ENCODE measurements around the gene C19orf47.

Gene C19orf47

DNA sequence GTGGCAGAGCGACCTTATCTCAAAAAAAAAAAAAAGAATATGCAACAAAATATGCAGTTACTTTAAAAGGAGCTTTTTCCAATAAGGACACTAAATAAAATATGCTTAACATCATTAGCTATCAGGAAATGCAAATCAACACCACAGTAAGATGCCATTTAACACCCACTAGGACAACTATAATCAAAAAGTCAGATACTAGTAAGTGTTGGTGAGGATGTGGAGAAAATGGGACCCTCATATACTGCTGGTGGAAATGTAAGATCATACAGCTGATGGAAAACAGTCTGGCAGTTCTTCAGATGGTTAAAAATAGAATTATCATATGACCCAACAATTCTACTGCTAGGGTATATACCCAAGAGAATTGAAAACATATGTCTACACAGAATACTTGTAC, 38.5 kb downstream of the C19orf47 start:
- Histone ChIP-seq H3K27me3 (ENCODE audit: control insufficient read depth, insufficient read depth, low read length) (no peaks in the 10 kb centered on the region), H3K27ac (no peak overlapping the region), H3K36me3 (ENCODE audit: control insufficient read depth, insufficient read depth, low read length) (no peaks in the 10 kb centered on the region), H3K4me2 (ENCODE audit: low read length) (no peak overlapping the region), H3K4me3 (ENCODE audit: low read depth, low read length) (no peak overlapping the region), H3K9ac (no peak overlapping the region), H3K9me3 (ENCODE audit: control insufficient read depth, low read length) (no peaks in the 10 kb centered on the region), H3K4me1 (no peaks in the 10 kb centered on the region), H3K79me2 (peaks cover 2% of the 10 kb centered on the region), H2AFZ (no peak overlapping the region)
- TF ChIP-seq, protein P1, sequence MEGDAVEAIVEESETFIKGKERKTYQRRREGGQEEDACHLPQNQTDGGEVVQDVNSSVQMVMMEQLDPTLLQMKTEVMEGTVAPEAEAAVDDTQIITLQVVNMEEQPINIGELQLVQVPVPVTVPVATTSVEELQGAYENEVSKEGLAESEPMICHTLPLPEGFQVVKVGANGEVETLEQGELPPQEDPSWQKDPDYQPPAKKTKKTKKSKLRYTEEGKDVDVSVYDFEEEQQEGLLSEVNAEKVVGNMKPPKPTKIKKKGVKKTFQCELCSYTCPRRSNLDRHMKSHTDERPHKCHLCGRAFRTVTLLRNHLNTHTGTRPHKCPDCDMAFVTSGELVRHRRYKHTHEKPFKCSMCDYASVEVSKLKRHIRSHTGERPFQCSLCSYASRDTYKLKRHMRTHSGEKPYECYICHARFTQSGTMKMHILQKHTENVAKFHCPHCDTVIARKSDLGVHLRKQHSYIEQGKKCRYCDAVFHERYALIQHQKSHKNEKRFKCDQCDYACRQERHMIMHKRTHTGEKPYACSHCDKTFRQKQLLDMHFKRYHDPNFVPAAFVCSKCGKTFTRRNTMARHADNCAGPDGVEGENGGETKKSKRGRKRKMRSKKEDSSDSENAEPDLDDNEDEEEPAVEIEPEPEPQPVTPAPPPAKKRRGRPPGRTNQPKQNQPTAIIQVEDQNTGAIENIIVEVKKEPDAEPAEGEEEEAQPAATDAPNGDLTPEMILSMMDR (IDR thresholded peaks at IDR 0.05) = no peak

DNA sequence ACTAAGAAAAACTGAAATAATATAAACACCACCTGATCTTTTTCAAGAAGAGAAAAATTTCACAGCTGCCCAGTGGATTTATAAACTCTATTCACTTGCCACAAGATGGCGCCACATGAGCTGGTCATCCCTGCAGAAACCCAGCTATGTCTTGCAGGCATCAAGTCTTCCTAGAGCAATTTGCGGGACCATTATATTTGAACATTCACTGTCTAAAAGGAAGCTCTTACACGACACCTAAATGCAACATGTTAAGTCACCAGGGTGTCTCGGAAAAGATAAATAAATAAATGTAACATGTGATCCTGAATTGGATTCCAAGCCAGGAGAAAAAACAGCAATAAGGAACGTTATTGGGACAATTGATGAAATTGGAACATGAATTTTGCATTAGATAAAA, 42.8 kb downstream of the C19orf47 start:
- Histone ChIP-seq H3K4me3 (ENCODE audit: low read depth, low read length) (no peak overlapping the region), H3K9me3 (ENCODE audit: control insufficient read depth, low read length) (no peaks in the 10 kb centered on the region), H3K4me1 (peaks cover 2% of the 10 kb centered on the region), H2AFZ (no peak overlapping the region), H3K9ac (no peak overlapping the region), H3K27ac (no peak overlapping the region), H3K79me2 (peaks cover 2% of the 10 kb centered on the region), H3K36me3 (ENCODE audit: control insufficient read depth, insufficient read depth, low read length) (no peaks in the 10 kb centered on the region), H3K4me2 (ENCODE audit: low read length) (no peak overlapping the region), H3K27me3 (ENCODE audit: control insufficient read depth, insufficient read depth, low read length) (no peaks in the 10 kb centered on the region)
- TF ChIP-seq, protein P1 (IDR thresholded peaks at IDR 0.05) = peak; percentile 86

DNA sequence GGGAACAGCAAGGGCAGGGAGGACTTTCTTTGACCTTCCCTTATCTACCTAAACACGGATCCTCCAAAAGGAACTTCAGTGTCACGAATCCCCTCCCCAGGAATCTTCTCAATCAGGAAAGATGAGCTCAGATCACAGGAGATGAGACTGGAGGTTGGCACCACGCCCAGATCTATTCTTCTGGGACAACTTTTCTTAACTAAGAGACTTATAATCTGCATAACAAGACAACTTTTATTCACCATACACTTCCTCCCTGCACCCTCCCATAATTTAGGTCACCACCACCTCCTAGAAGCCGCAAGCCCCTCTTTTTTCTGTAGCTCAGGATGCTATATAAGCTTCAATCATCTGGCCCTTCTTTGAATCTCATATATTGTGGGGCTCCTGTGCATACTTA, 43.9 kb downstream of the C19orf47 start:
- Histone ChIP-seq H3K4me3 (ENCODE audit: low read depth, low read length) (no peak overlapping the region), H3K4me1 (peaks cover 3% of the 10 kb centered on the region)
- TF ChIP-seq, protein P1 (IDR thresholded peaks at IDR 0.05) = no peak

DNA sequence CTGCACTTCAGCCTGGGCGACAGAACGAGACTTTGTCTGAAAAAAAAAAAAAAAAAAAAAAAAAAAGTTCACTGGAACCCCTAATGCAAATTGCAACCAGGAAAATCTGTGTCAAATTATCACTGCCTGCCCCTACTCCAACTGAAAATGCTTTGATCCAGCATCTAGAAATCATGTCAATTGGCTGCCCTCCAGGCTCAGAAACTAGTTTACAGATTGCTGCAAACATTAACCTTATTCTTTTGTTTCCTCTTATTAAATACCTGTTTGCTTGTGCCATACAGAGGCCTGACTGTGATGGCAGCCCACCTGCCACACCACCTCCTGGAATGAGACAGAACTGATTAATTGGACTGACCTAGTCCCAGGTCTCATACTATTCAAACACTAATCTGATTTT, 44.4 kb downstream of the C19orf47 start:
- no peaks in the 10 kb centered on the region for H3K36me3 ChIP-seq (ENCODE audit: control insufficient read depth, insufficient read depth, low read length)
- no peak overlapping the region for H2AFZ ChIP-seq
- H3K79me2 ChIP-seq = peaks cover 2% of the 10 kb centered on the region
- H3K4me1 ChIP-seq = peaks cover 3% of the 10 kb centered on the region
- H3K27me3 ChIP-seq (ENCODE audit: control insufficient read depth, insufficient read depth, low read length) = no peaks in the 10 kb centered on the region
- no peak overlapping the region for H3K9ac ChIP-seq
- H3K4me2 ChIP-seq (ENCODE audit: low read length) = peak overlapping the region; percentile 12
- TF ChIP-seq, protein P1 (IDR thresholded peaks at IDR 0.05) = no peak
- H3K9me3 ChIP-seq (ENCODE audit: control insufficient read depth, low read length) = no peaks in the 10 kb centered on the region
- H3K27ac ChIP-seq = peak overlapping the region; percentile 9
- no peak overlapping the region for H3K4me3 ChIP-seq (ENCODE audit: low read depth, low read length)

More for the DNA sequence above, 43.9 kb downstream of the C19orf47 start:
- Histone ChIP-seq H3K27ac (peak overlapping the region; percentile 9), H2AFZ (no peak overlapping the region), H3K9me3 (ENCODE audit: control insufficient read depth, low read length) (no peaks in the 10 kb centered on the region), H3K27me3 (ENCODE audit: control insufficient read depth, insufficient read depth, low read length) (no peaks in the 10 kb centered on the region), H3K9ac (no peak overlapping the region), H3K4me2 (ENCODE audit: low read length) (peak overlapping the region; percentile 12), H3K79me2 (peaks cover 2% of the 10 kb centered on the region), H3K36me3 (ENCODE audit: control insufficient read depth, insufficient read depth, low read length) (no peaks in the 10 kb centered on the region)

DNA sequence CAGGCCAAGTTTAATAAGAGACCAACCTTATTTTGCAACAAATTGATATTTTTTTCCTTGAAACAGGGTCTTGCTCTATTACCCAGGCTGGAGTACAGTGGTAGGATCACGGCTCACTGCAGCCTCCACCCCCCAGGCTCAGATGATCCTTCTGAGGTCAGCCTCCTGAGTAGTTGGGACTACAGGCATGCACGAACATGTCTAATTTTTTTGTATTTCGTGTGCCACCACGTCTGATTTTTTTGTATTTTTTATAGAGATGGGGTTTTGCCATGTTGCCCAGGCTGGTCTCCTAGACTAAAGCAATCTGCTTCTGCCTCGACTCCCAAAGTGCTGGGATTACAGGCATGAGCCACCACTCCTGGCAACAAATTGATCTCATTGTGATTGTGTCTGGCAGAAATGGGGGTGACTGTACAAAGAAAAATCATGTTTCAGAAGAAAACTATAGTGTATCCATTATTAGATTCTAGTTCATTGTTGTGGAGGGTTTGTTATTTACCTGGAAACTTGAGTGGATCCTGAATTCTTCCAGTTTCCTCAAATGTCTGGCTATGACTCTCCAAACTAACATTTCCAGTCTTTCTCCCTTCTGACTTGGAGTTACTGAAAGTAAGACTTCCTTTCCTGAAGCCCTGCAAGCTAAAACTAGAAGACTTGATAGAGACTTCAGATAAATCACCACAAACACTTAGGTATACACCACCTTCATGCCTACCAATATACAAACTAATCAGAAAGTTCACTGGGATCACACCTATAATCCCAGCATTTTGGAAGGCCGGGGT, 45.8 kb downstream of the C19orf47 start:
- no peak overlapping the region for H2AFZ ChIP-seq
- H3K27ac ChIP-seq = no peak overlapping the region

More for the DNA sequence above, 45.8 kb downstream of the C19orf47 start:
- Histone ChIP-seq H3K9ac (no peak overlapping the region), H3K4me2 (ENCODE audit: low read length) (no peak overlapping the region), H3K9me3 (ENCODE audit: control insufficient read depth, low read length) (no peaks in the 10 kb centered on the region), H3K79me2 (no peaks in the 10 kb centered on the region), H3K4me1 (peaks cover 3% of the 10 kb centered on the region), H3K27me3 (ENCODE audit: control insufficient read depth, insufficient read depth, low read length) (no peaks in the 10 kb centered on the region), H3K36me3 (ENCODE audit: control insufficient read depth, insufficient read depth, low read length) (no peaks in the 10 kb centered on the region), H3K4me3 (ENCODE audit: low read depth, low read length) (no peak overlapping the region)
- TF ChIP-seq, protein P1 (IDR thresholded peaks at IDR 0.05) = no peak

Data from parathyroid adenoma (tissue), 2 donors.